ENCODE results near the gene SPNS1. TPM values are rescaled to one million over a fixed set of nuclear protein-coding genes. Genes with fewer than 3 reads are reported as not detected.
"Not testable (repeated sequence)": the region's sequence is repeated elsewhere in the genome, so short reads cannot be mapped to it uniquely, and the experiment has no call there.

Gene SPNS1
- total RNA-seq, 1 donor from 2014 or later = 39.8 TPM

GRCh38 chr16:28958216-28958615 lies 16.4 kb upstream of the SPNS1 start:
- DNase-seq (ENCODE audit: low spot score) = no peak

GRCh38 chr16:28958836-28959235 lies 15.7 kb upstream of the SPNS1 start:
- DNase-seq (ENCODE audit: low spot score) = no peak

- no peak for DNase-seq (ENCODE audit: low spot score)
These were observed 10.5 kb upstream of the SPNS1 start for GRCh38 chr16:28964072-28964471.

- no peak for DNase-seq (ENCODE audit: low spot score)
These were observed 10.1 kb upstream of the SPNS1 start for GRCh38 chr16:28964496-28964895.

GRCh38 chr16:28967156-28967555 lies 7.4 kb upstream of the SPNS1 start:
- DNase-seq (ENCODE audit: low spot score) = no peak

GRCh38 chr16:28969696-28970095 lies 4.9 kb upstream of the SPNS1 start:
- DNase-seq (ENCODE audit: low spot score) = not testable (repeated sequence)

GRCh38 chr16:28974007-28974436 lies 556 bp upstream of the SPNS1 start:
- peak; percentile 37 for DNase-seq (ENCODE audit: low spot score)

- no peak for DNase-seq (ENCODE audit: low spot score)
These were observed 601 bp downstream of the SPNS1 start for GRCh38 chr16:28975158-28975599.

GRCh38 chr16:28977703-28978662 lies 3.4 kb downstream of the SPNS1 start:
- no peak for DNase-seq (ENCODE audit: low spot score)

- not testable (repeated sequence) for DNase-seq (ENCODE audit: low spot score)
These were observed 5.8 kb downstream of the SPNS1 start for GRCh38 chr16:28980330-28980729.

- no peak for DNase-seq (ENCODE audit: low spot score)
These were observed 6.4 kb downstream of the SPNS1 start for GRCh38 chr16:28980929-28981328.

- no peak for DNase-seq (ENCODE audit: low spot score)
These were observed 6.9 kb downstream of the SPNS1 start for GRCh38 chr16:28981517-28981916.

GRCh38 chr16:28982418-28982817 lies 7.8 kb downstream of the SPNS1 start:
- no peak for DNase-seq (ENCODE audit: low spot score)

- no peak for DNase-seq (ENCODE audit: low spot score)
These were observed 8.4 kb downstream of the SPNS1 start for GRCh38 chr16:28982949-28983348.

GRCh38 chr16:28983644-28984043 lies 9.1 kb downstream of the SPNS1 start:
- DNase-seq (ENCODE audit: low spot score) = no peak

GRCh38 chr16:28984091-28984490 lies 9.5 kb downstream of the SPNS1 start:
- DNase-seq (ENCODE audit: low spot score) = no peak

GRCh38 chr16:28984619-28985135 lies 10.1 kb downstream of the SPNS1 start, which contains the start of gene LAT:
Gene LAT (plus strand): TSS chr16:28985052. CDS start chr16:28985418, 366 bp downstream.
- no peak for DNase-seq (ENCODE audit: low spot score)

GRCh38 chr16:28985211-28986041 lies 10.8 kb downstream of the SPNS1 start:
- no peak for DNase-seq (ENCODE audit: low spot score)

GRCh38 chr16:28986046-28986445 lies 11.5 kb downstream of the SPNS1 start:
- DNase-seq (ENCODE audit: low spot score) = no peak

- no peak for DNase-seq (ENCODE audit: low spot score)
These were observed 11.9 kb downstream of the SPNS1 start for GRCh38 chr16:28986492-28986891.

- no peak for DNase-seq (ENCODE audit: low spot score)
These were observed 12.7 kb downstream of the SPNS1 start for GRCh38 chr16:28987170-28987853.

- DNase-seq (ENCODE audit: low spot score) = no peak
These were observed 14.8 kb downstream of the SPNS1 start for GRCh38 chr16:28989363-28989762.
